ENCODE data around the gene TCF7L1. TPM values are rescaled to one million over a fixed set of nuclear protein-coding genes. Genes with fewer than 3 reads are reported as not detected.

Gene TCF7L1
- total RNA-seq, 1 experiment from 2014 or later = 30.4 TPM

DNA sequence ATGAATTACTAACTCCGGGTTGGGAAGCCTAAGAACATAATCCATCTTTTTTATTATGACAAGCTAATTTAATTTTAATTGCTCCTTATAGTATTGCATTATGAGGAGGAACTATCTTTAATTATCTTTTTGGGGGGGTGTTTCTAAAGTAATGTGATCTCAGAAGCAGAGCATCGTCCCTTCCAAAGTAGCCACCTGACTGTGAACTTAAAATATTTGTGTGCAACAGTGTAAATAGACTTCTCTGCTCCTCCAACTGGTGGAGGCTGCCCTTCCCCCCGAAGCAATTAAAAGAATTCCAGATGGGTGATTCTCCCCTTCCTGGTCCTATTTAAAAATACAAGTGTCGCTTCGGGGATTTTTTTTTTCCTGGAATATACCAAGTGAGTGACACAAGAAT lies 55.7 kb downstream of the TCF7L1 start:
- BruUV-seq (replicated peaks) = no TSS peak
- Histone ChIP-seq H3K4me3 (ENCODE audit: low read depth in 2 of 2, low read length in 2 of 2) (no peak overlapping the region), H3K27ac (ENCODE audit: low read length) (no peak overlapping the region; the same call in 1 of the 2 replicates), H3K9me3 (ENCODE audit: control insufficient read depth, insufficient read depth, low read depth, low read length) (no peaks in the 10 kb centered on the region), H3K36me3 (ENCODE audit: control insufficient read depth, insufficient read depth, low read length) (no peaks in the 10 kb centered on the region), H3K27me3 (ENCODE audit: control insufficient read depth, insufficient read depth, low read length) (no peaks in the 10 kb centered on the region), H3K4me1 (ENCODE audit: control insufficient read depth, insufficient read depth, low read length) (peaks cover 13% of the 10 kb centered on the region)
- in situ Hi-C loops (cut with HindIII; ENCODE audit: low pct_unique_long_range_greater_than_20kb, low sequenced_read_pairs) (no loop called here), intact Hi-C loops (cut with micrococcal nuclease; ENCODE audit: unreplicated experiment) (no loop called here)
- POLR2A ChIA-PET = no interaction called here
- TF ChIP-seq SIN3A (IDR thresholded peaks at IDR 0.05; ENCODE audit: borderline replicate concordance, insufficient read depth, low read depth, low read length) (no peak), POLR2AphosphoS5 (IDR thresholded peaks at IDR 0.05; ENCODE audit: low read depth, low read length) (no peak), TCF7L2 (IDR thresholded peaks at IDR 0.05; ENCODE audit: low read depth, low read length) (no peak)
- TF ChIP-seq, protein P1, sequence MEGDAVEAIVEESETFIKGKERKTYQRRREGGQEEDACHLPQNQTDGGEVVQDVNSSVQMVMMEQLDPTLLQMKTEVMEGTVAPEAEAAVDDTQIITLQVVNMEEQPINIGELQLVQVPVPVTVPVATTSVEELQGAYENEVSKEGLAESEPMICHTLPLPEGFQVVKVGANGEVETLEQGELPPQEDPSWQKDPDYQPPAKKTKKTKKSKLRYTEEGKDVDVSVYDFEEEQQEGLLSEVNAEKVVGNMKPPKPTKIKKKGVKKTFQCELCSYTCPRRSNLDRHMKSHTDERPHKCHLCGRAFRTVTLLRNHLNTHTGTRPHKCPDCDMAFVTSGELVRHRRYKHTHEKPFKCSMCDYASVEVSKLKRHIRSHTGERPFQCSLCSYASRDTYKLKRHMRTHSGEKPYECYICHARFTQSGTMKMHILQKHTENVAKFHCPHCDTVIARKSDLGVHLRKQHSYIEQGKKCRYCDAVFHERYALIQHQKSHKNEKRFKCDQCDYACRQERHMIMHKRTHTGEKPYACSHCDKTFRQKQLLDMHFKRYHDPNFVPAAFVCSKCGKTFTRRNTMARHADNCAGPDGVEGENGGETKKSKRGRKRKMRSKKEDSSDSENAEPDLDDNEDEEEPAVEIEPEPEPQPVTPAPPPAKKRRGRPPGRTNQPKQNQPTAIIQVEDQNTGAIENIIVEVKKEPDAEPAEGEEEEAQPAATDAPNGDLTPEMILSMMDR (IDR thresholded peaks at IDR 0.05) = no peak
- TF ChIP-seq, protein P2, sequence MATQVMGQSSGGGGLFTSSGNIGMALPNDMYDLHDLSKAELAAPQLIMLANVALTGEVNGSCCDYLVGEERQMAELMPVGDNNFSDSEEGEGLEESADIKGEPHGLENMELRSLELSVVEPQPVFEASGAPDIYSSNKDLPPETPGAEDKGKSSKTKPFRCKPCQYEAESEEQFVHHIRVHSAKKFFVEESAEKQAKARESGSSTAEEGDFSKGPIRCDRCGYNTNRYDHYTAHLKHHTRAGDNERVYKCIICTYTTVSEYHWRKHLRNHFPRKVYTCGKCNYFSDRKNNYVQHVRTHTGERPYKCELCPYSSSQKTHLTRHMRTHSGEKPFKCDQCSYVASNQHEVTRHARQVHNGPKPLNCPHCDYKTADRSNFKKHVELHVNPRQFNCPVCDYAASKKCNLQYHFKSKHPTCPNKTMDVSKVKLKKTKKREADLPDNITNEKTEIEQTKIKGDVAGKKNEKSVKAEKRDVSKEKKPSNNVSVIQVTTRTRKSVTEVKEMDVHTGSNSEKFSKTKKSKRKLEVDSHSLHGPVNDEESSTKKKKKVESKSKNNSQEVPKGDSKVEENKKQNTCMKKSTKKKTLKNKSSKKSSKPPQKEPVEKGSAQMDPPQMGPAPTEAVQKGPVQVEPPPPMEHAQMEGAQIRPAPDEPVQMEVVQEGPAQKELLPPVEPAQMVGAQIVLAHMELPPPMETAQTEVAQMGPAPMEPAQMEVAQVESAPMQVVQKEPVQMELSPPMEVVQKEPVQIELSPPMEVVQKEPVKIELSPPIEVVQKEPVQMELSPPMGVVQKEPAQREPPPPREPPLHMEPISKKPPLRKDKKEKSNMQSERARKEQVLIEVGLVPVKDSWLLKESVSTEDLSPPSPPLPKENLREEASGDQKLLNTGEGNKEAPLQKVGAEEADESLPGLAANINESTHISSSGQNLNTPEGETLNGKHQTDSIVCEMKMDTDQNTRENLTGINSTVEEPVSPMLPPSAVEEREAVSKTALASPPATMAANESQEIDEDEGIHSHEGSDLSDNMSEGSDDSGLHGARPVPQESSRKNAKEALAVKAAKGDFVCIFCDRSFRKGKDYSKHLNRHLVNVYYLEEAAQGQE (IDR thresholded peaks at IDR 0.05; ENCODE audit: insufficient read depth in 1 of 2, low read depth in 2 of 2, low read length in 1 of 2) = no peak
- DNase-seq (ENCODE audit: low read depth, low spot score) = no peak
- no peak for ATAC-seq
- CTCF ChIA-PET = no interaction called here

DNA sequence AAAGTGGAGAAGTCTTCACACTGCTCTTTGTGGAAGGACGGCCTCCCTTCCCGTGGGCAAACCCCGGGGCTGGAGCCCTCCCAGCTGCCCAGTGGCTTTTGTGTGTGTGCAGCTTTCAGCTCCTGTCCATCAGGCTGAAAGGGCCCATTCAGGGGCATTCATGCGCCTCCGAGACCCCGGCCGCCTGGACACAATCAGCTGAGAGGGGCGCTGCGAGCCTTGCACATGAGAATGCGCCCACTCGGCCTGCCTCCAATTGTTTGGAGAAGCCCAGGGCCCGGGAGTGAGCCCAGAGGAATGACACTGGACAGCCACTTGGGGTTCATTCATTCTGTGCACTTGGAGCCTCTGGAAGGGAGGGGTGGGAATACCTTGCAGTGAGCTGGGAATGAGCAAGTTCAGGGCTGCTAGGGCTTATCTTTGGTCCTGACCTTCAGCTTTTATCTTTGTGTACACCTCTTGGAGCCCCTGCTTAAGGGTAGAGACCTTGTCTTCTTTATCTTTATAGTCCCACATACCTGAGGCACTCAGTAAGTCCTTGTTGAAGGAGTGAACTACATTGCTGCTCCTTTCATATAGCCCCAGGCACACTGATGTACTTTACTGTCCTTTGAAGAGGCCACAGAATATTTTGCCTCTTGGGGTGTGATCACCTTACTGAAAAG lies 56.5 kb downstream of the TCF7L1 start:
- no peaks in the 10 kb centered on the region for H3K36me3 ChIP-seq (ENCODE audit: control insufficient read depth, insufficient read depth, low read length)
- intact Hi-C loops (cut with micrococcal nuclease; ENCODE audit: unreplicated experiment) = no loop called here
- H3K9me3 ChIP-seq (ENCODE audit: control insufficient read depth, insufficient read depth, low read depth, low read length) = no peaks in the 10 kb centered on the region
- in situ Hi-C loops (cut with HindIII; ENCODE audit: low pct_unique_long_range_greater_than_20kb, low sequenced_read_pairs) = no loop called here
- H3K4me3 ChIP-seq (ENCODE audit: low read depth in 2 of 2, low read length in 2 of 2) = no peak overlapping the region
- ChIA-PET POLR2A (no interaction called here), CTCF (no interaction called here)
- no peaks in the 10 kb centered on the region for H3K27me3 ChIP-seq (ENCODE audit: control insufficient read depth, insufficient read depth, low read length)
- TF ChIP-seq POLR2AphosphoS5 (IDR thresholded peaks at IDR 0.05; ENCODE audit: low read depth, low read length) (no peak), TCF7L2 (IDR thresholded peaks at IDR 0.05; ENCODE audit: low read depth, low read length) (no peak), SIN3A (IDR thresholded peaks at IDR 0.05; ENCODE audit: borderline replicate concordance, insufficient read depth, low read depth, low read length) (no peak)
- TF ChIP-seq, protein P1 (IDR thresholded peaks at IDR 0.05) = no peak
- TF ChIP-seq, protein P2 (IDR thresholded peaks at IDR 0.05; ENCODE audit: insufficient read depth in 1 of 2, low read depth in 2 of 2, low read length in 1 of 2) = no peak
- BruUV-seq (replicated peaks) = no TSS peak
- no peak for DNase-seq (ENCODE audit: low read depth, low spot score)
- peaks cover 13% of the 10 kb centered on the region for H3K4me1 ChIP-seq (ENCODE audit: control insufficient read depth, insufficient read depth, low read length)
- no peak for ATAC-seq
- no peak overlapping the region; the same call in 1 of the 2 replicates for H3K27ac ChIP-seq (ENCODE audit: low read length)

Data from Panc1 (cell line).